Keratinocyte (primary cell): ENCODE data around the gene SMAD6. TPM values are rescaled to one million over a fixed set of nuclear protein-coding genes. Genes with fewer than 3 reads are reported as not detected.
"Not testable (repeated sequence)": the region's sequence is repeated elsewhere in the genome, so short reads cannot be mapped to it uniquely, and the experiment has no call there.

Source experiments
- DNase-seq: peaks from one replicate; pipeline ENCODE4 v3.0.0-alpha.2; 2011; ENCODE audit warnings: low read depth, missing footprints, low spot score
- FAIRE-seq: peaks from 2 replicates; lab custom pipeline; 2011; peaks lifted over from hg19 to GRCh38; lab: Jason Lieb, UNC
- H2AFZ ChIP-seq: 2 replicates; pipeline ENCODE4 v1.6.0; 2012; ENCODE audit warnings: low read length, control low read depth, inconsistent platforms; ENCODE audit not compliant: control insufficient read depth
- H3K27ac ChIP-seq: 2 replicates; pipeline ENCODE4 v1.5.1; 2011; ENCODE audit warnings: low read length; ENCODE audit not compliant: control insufficient read depth, insufficient read depth
- H3K27me3 ChIP-seq: 3 replicates; pipeline ENCODE4 v1.6.0; 2011; ENCODE audit warnings: low read length; ENCODE audit not compliant: control insufficient read depth, insufficient read depth; ENCODE audit errors: extremely low read depth
- H3K36me3 ChIP-seq, 2 experiments: 2 replicates in 1 of 2; 3 replicates in 1 of 2; pipeline ENCODE4 v1.5.1; 2011; ENCODE audit warnings: low read length in 2 of 2, mild to moderate bottlenecking in 1 of 2; ENCODE audit not compliant: control insufficient read depth in 2 of 2, insufficient read depth in 2 of 2; ENCODE audit errors: extremely low read depth in 1 of 2
- H3K4me1 ChIP-seq: 3 replicates; pipeline ENCODE4 v1.5.1; 2011; ENCODE audit warnings: low read length; ENCODE audit not compliant: control insufficient read depth, insufficient read depth; ENCODE audit errors: extremely low read depth
- H3K4me2 ChIP-seq: 3 replicates; pipeline ENCODE4 v1.6.0; 2011; ENCODE audit warnings: low read depth, low read length; ENCODE audit not compliant: control insufficient read depth, insufficient read depth; ENCODE audit errors: extremely low read depth
- H3K4me3 ChIP-seq, 3 experiments: fragments of 200-600 bp in 1 of 3; sonication (generic) in 1 of 3; 2 replicates in 2 of 3; 3 replicates in 1 of 3; pipeline ENCODE4 v1.5.1; 2011 to 2016; ENCODE audit warnings: low read length in 3 of 3, mild to moderate bottlenecking in 3 of 3, control low read depth in 2 of 3, inconsistent platforms in 1 of 3, low read depth in 1 of 3, mixed read lengths in 1 of 3, mixed run types in 1 of 3, moderate library complexity in 1 of 3; ENCODE audit not compliant: control insufficient read depth in 2 of 3, insufficient read depth in 2 of 3; ENCODE audit errors: extremely low read depth in 1 of 3
- H3K79me2 ChIP-seq: 2 replicates; pipeline ENCODE4 v1.6.0; 2012; ENCODE audit warnings: low read length; ENCODE audit not compliant: control insufficient read depth, insufficient read depth
- H3K9ac ChIP-seq: 3 replicates; pipeline ENCODE4 v1.6.0; 2011; ENCODE audit warnings: low read length; ENCODE audit not compliant: control insufficient read depth, insufficient read depth; ENCODE audit errors: extremely low read depth
- H3K9me1 ChIP-seq: 3 replicates; pipeline ENCODE4 v1.6.0; 2011; ENCODE audit warnings: low read length; ENCODE audit not compliant: control insufficient read depth, insufficient read depth; ENCODE audit errors: extremely low read depth
- H3K9me3 ChIP-seq: 2 replicates; pipeline ENCODE4 v1.5.1; 2012; ENCODE audit warnings: low read depth, low read length; ENCODE audit not compliant: control insufficient read depth
- H4K20me1 ChIP-seq: 3 replicates; pipeline ENCODE4 v1.6.0; 2011; ENCODE audit warnings: low read length; ENCODE audit not compliant: control insufficient read depth, insufficient read depth; ENCODE audit errors: extremely low read depth
- CTCF ChIP-seq, 3 experiments: IDR thresholded peaks in 1 of 3; conservative IDR thresholded peaks in 1 of 3; optimal IDR thresholded peaks in 1 of 3; 2 replicates in 2 of 3; 3 replicates in 1 of 3; pipeline versions ENCODE3 to v1.5.1; 2011; ENCODE audit warnings: low read length in 3 of 3, mild to moderate bottlenecking in 3 of 3, moderate library complexity in 2 of 3, control low read depth in 1 of 3, inconsistent platforms in 1 of 3; ENCODE audit not compliant: insufficient read depth in 2 of 3; ENCODE audit errors: extremely low read depth in 1 of 3
- EZH2 ChIP-seq: IDR thresholded peaks from one replicate; pipeline ENCODE4 v1.6.1; 2012; ENCODE audit warnings: inconsistent platforms, mild to moderate bottlenecking, low read length, moderate library complexity
- dilution Hi-C: fragments of 300-500 bp; cut with MboI; formaldehyde crosslinking; loops from one replicate; pipeline ENCODE4 v1.7.0; 2020; ENCODE audit warnings: low sequenced_read_pairs; ENCODE audit not compliant: extremely low pct_ligation_motif_present
- polyA plus RNA-seq, 5 experiments: library from polyadenylated mRNA; depleted of rRNA in 3 of 5; stranded (reverse) in 3 of 5; stranded (forward) in 1 of 5; unstranded in 1 of 5; fragments of >200 nt; gene quantifications; 1 replicate in 1 of 5; 2 replicates in 3 of 5; 3 replicates in 1 of 5; pipeline versions ENCODE4 v1.2.1 to v1.2.3, GENCODE V29; 2011 to 2012; ENCODE audit warnings: missing spikeins in 2 of 5, low read depth in 1 of 5, low replicate concordance in 1 of 5

The SMAD6 gene
- polyA plus RNA-seq, 1 donor (not counting 4 experiments of a cell fraction or from before 2014, with no cell fraction given), result 0.03 TPM

GRCh38 chr15:66827698-66828055, 125.6 kb downstream of the SMAD6 start:
- TF ChIP-seq CTCF (optimal IDR thresholded peaks at IDR 0.05 in 1 of 3, IDR thresholded peaks at IDR 0.05 in 1 of 3, conservative IDR thresholded peaks at IDR 0.05 in 1 of 3; ENCODE audit: extremely low read depth in 1 of 3, insufficient read depth in 2 of 3, low read length in 3 of 3), result no peak
- no peak for TF ChIP-seq EZH2
- H3K79me2 ChIP-seq, result no peaks in the 10 kb centered on the region
- H3K4me1 ChIP-seq, result peaks cover 10% of the 10 kb centered on the region
- dilution Hi-C loops, result no loop called here
- no peak overlapping the region for H2AFZ ChIP-seq
- H3K4me3 ChIP-seq, result no peak overlapping the region
- DNase-seq, result no peak
- H3K4me2 ChIP-seq, result no peak overlapping the region
- H3K9me3 ChIP-seq, result no peaks in the 10 kb centered on the region
- H3K9me1 ChIP-seq, result no peaks in the 10 kb centered on the region
- no peaks in the 10 kb centered on the region for H4K20me1 ChIP-seq
- H3K36me3 ChIP-seq, result no peaks in the 10 kb centered on the region
- H3K9ac ChIP-seq, result no peak overlapping the region
- no peaks in the 10 kb centered on the region for H3K27me3 ChIP-seq
- FAIRE-seq, result no peak
- H3K27ac ChIP-seq, result no peak overlapping the region

GRCh38 chr15:66828817-66829541, 126.9 kb downstream of the SMAD6 start:
- H3K36me3 ChIP-seq, H3K27ac ChIP-seq, H4K20me1 ChIP-seq, H2AFZ ChIP-seq, H3K9ac ChIP-seq, H3K27me3 ChIP-seq, DNase-seq, H3K9me3 ChIP-seq, dilution Hi-C loops, H3K4me3 ChIP-seq, H3K9me1 ChIP-seq, H3K79me2 ChIP-seq, FAIRE-seq, H3K4me2 ChIP-seq: not testable (repeated sequence)
- H3K4me1 ChIP-seq, result peaks cover 20% of the 10 kb centered on the region
